ENCODE measurements around the gene SLC30A7.
"Not testable (repeated sequence)": the region's sequence is repeated elsewhere in the genome, so short reads cannot be mapped to it uniquely, and the experiment has no call there.

The SLC30A7 gene, protein sequence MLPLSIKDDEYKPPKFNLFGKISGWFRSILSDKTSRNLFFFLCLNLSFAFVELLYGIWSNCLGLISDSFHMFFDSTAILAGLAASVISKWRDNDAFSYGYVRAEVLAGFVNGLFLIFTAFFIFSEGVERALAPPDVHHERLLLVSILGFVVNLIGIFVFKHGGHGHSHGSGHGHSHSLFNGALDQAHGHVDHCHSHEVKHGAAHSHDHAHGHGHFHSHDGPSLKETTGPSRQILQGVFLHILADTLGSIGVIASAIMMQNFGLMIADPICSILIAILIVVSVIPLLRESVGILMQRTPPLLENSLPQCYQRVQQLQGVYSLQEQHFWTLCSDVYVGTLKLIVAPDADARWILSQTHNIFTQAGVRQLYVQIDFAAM

DNA sequence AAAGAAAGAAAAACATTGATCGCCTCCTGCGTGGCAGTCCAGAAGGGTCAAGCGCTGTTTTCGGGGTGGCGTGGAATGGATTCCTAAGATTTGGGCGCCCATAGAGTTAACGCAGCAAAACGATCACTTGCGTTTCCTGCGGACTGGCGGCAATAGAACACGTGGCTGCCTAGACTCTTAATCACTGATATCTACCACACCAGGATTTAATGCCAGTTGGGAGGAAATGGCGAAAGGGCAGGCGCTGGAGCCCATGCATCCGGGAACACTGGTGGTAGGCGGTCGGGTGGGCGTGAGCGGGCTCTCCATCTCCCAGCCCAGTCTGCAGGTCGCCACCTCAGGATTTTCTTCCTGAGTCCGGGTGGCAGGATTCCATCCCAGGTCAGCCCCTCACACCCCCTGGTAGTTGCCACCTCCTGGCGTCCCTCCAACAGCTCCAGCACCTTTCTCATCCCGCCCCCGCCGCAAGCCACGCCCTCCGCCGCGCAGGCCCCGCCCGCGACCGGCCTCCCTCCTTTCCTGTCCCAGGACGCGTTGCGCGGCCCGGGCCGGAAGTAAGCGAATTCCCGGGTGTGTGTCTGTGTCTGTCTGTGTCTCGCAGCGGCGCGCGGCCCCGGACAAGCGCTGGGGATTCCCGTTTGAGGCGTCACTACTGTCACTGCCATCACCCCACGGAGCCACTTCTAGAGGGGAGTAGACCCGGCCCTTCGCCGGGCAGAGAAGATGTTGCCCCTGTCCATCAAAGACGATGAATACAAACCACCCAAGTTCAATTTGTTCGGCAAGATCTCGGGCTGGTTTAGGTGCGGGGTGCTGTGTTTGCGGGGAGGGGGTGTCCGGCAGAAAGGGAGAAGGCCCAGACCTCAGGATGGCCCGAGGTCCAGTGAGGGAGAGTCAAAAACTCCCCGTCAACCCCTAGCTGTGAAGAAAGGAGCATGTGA lies at the start of gene SLC30A7:
TSS of gene SLC30A7 (plus strand) at position 551 of the 941 bp plus-strand sequence. CDS start at position 724, 173 bp downstream.
- DNase-seq (ENCODE audit: low read depth, low spot score) = peak; percentile 43

DNA sequence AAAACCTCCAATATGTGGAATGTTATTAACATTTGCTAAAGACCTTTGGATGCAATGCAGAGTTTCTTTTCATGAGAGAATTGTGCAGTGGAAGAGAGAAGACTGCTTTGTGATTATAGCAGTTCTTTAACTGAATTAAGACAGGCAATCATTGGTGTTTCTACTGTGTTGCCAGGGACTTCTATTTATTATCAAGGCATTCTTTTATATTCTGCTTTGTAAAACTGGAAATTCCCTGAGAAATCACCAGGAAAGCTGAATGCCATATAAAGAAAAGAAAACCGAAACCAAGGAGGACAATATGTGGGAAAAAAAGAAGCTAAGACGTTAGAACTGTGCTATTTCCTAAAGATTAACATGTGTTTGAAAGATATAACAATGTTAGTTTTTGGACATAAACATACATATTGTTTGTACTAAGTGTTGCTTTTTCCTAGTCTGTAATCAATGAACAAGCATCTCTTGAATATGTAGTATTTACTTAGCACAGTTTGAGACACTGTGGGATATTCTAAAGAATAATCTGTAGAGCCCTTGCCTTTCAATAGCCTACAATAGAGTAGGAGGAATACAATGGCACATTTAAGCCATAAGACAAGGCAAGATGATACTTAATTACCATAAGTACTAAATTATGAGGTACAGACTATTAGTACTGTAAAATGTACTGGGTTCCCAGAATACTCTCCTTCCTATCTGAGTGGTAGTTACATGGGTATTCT lies 48.4 kb upstream of the SLC30A7 start:
- no peak for DNase-seq (ENCODE audit: low read depth, low spot score)

DNA sequence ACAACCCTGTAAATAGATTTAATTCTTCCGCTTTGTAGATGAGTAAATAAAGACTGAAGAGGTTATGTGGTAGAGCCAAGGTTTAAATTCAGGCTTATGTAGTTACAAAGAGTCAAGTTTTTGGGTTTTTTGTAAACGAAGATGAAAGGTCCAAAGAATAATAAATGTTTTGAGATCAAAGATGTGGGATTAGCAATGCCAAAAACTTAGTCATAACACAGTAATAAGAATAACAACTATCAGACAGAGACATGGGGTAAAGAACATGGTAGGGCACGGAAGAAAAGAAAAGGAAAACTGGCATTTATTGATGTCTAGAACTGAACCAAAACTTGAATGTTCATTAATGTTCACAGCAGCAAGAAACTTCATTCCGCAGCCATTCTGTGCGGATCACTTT lies 44.2 kb upstream of the SLC30A7 start:
- no peak for DNase-seq (ENCODE audit: low read depth, low spot score)

DNA sequence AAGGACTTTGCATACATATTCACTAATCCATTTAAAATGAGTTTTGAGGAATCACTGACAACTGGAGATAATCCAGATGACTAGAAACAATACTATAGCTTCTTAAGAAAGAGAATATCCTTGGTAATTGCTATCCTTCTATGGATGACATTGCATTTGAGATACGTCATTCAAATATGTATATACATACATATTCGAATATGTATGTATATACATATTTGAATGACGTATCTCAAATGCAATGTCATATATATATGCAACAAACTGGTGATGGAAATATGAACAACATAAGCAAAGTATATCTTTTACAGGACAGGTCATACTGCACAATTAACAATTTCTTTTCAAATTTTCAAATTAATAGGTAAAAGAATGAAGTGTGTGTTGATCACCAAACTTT lies 42.9 kb upstream of the SLC30A7 start:
- no peak for DNase-seq (ENCODE audit: low read depth, low spot score)

DNA sequence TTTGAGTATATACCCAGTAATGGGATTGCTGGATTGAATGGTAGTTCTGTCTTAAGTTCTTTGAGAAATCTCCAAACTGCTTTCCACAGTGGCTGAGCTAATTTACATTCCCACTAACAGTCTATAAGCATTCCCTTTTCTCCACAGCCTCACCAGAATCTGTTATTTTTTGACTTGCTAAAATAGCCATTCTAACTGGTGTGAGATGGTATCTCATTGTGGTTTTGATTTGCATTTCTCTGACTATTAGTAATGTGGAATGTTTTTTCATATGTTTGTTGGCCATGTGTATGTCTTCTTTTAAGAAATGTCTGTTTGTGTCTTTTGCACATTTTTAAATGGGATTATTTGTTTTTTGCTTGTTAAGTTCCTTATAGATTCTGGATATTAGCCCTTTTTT lies 40.8 kb upstream of the SLC30A7 start:
- not testable (repeated sequence) for DNase-seq (ENCODE audit: low read depth, low spot score)

DNA sequence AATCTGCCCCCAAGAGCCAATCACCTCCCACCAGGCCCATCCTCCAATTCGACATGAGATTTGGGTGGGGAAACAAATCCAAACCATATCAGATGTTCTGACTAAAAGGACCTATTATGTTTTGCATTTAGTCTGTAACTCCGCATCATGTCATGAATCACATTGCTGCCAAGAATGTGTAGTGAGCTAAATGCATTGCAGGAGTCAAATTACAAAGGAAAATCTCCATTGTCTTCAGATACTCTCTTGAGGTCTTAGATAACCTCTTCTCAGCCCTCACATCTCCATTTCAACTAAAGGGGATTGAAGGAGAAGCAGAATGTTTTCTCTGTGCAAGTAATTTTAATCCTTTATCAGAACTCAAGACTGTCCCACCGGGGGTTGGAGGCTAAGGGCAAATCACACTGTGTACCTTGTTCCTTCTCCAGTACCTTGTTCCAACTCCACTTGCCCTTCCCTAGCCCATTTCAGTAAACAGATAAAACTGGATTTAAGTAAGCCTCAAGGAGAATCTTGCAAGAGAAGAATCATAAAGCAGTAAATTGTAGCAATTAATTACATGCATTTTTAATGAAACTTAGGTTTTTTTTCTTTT lies 35.4 kb upstream of the SLC30A7 start:
- no peak for DNase-seq (ENCODE audit: low read depth, low spot score)

DNA sequence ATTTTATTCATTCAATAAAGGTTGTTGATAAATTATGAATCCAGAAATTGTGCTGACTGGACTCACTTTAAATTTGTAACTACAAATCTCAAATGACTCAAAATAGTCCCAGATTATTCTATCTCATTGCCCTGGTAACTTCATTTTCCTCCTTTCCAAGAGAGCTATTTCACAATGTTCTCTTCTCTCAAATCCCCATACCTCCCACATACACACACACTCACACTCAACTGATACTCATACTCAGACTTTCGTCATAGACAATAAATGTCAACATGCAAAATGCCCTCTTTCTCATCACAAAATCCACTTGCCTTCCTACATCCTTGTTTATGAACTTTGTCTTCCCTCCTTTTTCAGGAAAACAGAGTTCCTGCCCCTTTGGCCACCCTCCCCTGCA lies 34.5 kb upstream of the SLC30A7 start:
- no peak for DNase-seq (ENCODE audit: low read depth, low spot score)

DNA sequence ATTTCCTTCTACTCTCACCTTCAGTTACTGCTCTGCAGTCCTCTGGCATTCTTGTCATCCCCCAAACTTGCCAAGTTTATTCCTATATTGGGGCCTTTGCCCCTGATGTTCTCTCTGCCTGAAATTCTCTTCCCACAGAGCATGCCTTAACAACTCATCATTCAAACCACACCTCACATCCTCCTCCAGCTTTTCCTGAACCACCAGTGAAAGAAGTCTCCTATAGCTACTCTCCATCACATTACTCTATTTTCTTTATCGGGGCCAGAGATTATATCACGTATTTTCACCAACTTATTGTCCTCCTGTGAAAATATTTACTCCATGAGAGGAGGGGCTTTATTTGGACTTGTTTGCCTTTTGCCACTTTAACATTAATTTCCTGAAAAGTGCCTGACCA lies 33.3 kb upstream of the SLC30A7 start:
- no peak for DNase-seq (ENCODE audit: low read depth, low spot score)

DNA sequence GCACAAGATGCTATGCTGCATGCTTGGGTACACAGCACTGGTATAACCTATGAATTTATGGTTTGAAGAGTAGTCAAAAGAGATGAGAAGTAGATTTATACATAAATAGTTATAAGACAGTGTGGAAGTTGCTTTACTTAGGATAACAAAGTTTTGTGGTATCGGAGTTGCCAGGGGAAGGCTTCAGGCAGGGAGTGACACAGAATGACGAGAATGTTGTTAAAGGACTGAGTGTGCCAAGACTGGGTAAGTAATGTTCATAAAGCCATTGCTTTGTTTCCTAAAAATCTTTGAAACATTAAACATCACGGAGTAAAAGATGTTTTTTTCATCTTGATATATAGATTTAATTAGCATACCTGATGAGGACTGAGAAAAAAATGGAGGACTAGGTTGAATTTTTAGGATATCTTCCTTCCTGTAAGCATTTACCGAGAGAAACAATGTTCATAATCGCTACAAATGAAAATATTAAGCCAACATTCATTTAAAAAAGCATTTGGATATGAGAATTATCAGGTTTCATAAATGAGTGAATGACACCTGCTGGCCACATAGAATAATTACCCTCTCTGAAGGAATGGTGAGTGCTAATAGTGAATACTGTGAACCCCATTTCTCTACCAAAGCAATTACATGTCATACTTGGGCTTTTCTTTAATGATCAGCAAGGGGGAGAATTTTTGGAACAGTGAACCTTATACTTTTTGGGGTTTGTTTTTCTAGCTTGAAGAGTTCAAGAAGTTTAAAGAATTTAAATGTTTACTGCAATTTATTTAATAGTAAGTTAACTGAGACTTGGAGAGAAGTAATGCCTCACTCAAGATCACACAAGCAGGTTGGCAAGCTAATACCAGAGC lies 29.6 kb upstream of the SLC30A7 start:
- DNase-seq (ENCODE audit: low read depth, low spot score) = no peak

DNA sequence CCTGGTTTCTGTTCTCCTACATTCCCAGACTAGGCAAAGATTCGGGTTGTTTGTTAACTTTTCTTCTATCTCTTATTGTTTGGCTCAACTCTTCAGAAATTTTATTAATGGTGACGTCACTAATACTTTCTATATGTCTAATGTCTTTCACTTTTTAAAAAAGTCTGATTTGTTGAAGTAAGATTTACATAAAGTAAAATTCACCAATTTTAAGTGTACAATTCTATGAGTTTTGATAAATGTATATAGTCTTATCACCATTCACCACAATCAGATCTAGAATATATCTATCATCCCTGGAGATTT lies 29.0 kb upstream of the SLC30A7 start:
- DNase-seq (ENCODE audit: low read depth, low spot score) = no peak

DNA sequence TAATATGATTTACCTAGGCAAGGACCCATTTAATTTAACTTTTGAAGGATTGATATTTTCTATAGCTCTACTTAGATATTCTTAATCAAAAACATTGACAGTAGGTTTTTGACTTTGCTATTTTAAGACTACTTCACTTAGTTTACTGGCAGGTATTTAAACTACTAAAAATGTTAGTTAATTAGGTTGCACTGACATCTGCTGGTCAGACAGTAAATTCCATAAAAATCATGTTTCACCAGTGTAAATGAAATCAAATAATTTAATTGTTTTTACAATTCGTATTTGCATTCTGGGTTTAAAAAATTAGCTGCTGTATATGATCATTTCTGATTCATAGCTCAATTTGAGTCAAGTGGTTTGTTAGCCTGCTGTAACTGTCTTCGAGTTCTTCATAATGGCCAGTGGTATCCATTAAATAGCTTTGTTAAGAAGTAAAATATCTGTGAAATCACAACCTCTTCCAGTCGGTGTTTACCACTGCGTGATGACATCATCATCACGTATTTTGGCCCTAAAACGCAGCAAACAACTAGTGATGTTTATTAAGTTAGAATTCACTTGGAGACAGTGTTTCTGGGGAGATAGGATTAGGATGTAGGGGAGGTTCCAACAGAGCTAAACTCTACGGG lies 27.4 kb upstream of the SLC30A7 start:
- DNase-seq (ENCODE audit: low read depth, low spot score) = no peak

DNA sequence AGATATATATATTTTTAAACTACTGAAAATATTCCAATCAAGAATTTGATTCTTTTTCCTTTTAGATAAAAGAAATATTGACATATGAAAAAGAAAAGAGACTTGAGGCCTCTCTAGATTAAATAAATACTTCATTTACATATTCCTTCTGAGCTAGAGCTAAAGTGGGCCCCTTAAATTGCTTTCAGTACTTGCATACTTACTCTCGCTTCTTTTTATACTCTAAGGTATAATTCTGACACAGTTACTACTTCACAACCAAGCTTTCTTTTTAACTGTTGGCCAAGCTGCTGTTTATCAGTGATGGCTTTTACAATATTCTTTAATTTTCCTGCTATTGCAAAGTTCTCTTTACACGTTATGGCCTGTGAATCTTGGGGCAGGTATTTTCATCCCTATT lies 25.9 kb upstream of the SLC30A7 start:
- no peak for DNase-seq (ENCODE audit: low read depth, low spot score)

DNA sequence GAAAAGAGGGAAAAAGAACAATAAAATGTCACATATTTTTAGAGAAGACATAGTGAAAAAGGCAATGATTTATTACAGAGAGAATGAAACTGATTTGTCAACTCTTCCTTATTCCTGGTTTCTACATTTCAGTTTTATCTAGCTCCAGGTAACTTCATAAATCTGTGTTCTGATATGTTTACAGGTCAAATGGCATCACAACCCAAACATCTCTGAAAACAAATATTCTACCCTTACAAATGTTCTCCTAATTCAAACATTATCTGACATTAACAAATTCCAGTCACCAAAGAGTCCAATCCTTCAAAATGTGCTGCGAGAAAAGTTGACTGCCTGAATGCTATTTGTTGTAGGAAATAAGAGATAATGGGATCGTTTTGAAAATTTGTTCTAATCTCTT lies 21.5 kb upstream of the SLC30A7 start:
- no peak for DNase-seq (ENCODE audit: low read depth, low spot score)

DNA sequence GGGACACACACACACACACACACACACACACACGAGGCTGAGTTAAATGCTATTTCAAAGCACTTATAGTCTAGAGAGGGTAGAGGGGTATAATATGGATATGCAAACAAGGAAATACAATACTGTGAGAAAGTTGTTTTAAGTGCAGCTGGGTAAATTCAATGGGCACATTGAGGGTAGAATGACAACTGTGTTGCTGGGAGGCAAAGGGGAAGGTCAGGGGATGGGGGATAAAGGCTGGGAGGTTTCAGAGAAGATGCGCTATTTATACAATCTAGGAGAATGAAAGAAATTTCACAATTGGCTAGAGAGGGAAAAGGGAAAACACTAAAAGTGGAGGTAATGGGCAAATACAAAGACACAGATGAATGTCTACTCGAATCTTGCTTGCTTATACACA lies 20.7 kb upstream of the SLC30A7 start:
- no peak for DNase-seq (ENCODE audit: low read depth, low spot score)

DNA sequence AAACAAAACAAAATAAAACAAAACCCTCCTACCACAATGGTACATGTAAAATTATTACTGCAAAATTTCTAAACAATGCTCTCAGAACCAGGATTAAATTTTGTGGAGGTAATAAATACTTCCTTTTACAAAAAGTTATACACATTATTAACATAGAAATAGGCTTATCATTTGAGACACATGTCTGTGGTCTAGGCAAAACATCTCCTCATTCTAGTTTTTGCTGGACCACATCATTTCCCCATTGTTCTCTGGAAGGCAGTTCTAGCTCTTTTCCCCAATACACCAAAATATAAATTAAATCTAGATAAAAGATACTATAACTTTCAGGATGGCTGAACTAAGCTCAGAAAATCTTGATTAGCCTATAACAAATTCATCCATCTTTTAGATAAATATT lies 19.6 kb upstream of the SLC30A7 start:
- no peak for DNase-seq (ENCODE audit: low read depth, low spot score)

DNA sequence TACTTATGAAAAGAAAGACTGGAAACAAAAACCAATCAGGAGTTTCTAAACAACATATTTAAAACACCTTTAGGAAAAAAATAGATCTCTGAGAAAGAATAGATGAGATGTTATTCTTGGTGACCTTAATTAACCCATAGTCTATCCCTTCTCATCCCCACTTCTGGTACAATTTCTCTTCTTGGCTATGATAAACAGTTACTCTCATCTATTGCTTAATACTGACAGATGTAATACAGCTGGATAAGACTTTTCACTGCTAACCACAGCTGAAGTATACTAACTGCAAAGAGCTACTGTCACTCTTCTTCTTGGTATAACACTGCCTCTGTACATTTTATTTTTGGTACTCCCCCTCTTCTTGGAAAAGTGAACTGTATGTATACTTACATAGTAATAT lies 16.5 kb upstream of the SLC30A7 start:
- no peak for DNase-seq (ENCODE audit: low read depth, low spot score)

DNA sequence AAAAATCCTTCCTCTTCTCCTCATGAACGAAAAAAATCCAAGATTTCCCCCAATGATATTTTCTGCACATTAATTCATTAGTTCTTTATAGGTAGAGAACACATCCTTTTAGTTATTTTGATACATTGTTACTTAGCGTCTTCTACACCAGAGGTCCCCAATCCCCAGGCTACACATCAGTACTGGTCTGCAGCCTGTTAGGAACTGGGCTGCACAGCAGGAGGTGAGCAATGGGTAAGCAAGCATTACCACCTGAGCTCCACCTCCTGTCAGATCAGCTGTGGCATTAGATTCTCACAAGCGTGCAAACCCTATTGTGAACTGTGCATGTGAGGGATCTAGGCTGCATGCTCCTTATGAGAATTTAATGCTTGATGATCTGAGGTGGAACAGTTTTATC lies 14.2 kb upstream of the SLC30A7 start:
- DNase-seq (ENCODE audit: low read depth, low spot score) = no peak

DNA sequence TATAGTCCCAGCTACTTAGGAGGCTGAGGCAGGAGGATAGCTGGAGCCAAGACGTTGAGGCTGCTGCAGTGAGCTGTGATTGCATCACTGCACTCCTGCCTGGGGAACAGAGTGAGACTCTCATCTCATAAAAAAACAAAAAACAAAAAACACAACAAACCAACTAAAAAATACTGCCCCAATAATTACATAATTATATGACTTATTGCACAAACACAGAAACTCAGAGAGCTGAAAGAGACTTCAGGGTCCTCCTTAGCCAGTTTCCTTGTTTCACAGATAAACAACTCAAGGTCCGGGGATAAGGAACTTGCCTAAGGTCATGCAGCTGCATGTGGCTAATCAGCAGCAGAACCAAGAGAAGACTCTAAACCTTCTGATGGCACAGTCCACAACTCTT lies 13.2 kb upstream of the SLC30A7 start:
- no peak for DNase-seq (ENCODE audit: low read depth, low spot score)

DNA sequence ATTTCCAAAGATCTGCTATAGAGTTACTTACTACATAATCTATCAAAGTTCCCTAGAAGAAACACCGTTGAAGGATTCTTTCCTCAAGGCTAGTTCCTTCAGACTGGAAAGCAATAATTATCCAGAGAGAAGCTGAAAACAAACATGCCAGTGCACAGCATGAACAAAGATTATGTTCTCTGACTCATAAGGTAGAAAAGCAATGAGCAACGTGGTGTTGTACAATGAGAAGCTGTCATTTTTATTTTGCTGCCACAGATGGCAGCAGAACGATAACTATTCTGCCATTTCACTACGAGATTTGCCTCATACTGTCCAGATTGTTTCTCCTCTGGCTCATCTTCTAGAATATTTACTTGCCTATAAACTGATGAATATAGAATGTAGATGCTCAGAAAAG lies 11.9 kb upstream of the SLC30A7 start:
- peak; percentile 53 for DNase-seq (ENCODE audit: low read depth, low spot score)

DNA sequence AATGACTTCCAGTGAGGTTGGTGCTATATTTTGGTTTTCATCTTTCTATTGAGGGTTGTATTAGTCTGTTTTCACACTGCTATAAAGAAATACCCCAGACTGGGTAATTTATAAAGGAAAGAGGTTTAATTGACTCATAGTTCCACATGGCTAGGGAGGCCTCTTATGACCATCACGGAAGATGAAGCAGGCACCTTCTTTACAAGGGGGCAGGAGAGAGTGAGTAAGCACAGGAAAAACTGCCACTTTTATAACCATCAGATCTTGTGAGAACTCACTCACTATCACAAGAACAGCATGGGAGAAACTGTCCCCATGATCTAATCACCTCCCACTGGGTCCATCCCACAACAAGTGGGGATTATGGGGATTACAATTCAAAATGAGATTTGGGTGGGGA lies 6.9 kb upstream of the SLC30A7 start:
- not testable (repeated sequence) for DNase-seq (ENCODE audit: low read depth, low spot score)

Measured in brain pericyte (primary cell).